ENCODE results near the gene ROR1.

ROR1 gene

DNA sequence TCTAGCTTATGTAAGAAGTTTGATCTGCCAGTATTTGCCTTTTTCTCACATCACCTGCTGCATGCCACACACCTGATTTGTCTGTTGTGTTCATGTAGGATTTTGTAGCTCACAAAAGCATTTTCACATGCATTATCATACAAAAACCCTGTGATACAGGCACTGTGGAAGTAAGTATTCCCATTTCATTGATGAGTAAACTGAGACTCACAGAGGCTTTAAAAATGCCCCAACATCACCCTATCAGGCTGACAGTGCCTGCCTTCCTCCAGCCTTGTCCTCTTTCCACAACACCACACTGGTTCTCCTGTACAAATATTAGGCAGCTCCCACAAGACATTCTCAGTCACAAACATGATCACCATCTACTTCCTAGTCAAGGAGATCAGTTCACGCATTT is 343.7 kb downstream of the ROR1 start:
- no peak for DNase-seq

DNA sequence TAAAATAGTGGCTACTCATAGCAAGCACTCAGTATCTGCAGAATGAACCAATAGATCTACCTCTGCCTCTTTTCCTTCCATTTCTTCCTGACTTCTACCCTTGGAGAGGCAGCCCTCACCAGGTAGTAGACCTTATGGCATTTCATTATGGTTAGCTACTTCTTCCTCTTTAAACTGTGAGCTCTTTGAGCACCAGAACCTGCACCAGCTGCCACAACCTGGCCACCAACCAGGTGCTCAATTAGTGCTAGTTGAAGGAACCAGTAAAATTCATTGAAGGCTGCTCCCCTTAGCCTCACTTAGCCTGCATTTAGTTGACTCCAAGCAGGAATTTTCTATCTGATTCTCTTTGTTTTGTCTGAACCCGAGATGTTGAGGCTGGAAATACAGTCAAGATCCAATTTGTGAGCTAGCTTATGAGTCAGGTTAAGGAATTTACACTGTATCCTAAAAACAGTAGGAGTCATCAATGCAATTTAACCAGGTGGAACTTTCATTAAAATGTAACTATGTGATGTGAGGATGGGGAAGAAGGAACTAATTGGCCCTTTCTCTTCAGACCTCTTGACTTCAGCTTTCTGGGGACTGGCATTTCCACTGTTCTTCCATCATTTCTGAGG is 348.1 kb downstream of the ROR1 start:
- DNase-seq, result no peak

GRCh38 chr1:64122588-64122987 is 348.8 kb downstream of the ROR1 start:
- no peak for DNase-seq

DNA sequence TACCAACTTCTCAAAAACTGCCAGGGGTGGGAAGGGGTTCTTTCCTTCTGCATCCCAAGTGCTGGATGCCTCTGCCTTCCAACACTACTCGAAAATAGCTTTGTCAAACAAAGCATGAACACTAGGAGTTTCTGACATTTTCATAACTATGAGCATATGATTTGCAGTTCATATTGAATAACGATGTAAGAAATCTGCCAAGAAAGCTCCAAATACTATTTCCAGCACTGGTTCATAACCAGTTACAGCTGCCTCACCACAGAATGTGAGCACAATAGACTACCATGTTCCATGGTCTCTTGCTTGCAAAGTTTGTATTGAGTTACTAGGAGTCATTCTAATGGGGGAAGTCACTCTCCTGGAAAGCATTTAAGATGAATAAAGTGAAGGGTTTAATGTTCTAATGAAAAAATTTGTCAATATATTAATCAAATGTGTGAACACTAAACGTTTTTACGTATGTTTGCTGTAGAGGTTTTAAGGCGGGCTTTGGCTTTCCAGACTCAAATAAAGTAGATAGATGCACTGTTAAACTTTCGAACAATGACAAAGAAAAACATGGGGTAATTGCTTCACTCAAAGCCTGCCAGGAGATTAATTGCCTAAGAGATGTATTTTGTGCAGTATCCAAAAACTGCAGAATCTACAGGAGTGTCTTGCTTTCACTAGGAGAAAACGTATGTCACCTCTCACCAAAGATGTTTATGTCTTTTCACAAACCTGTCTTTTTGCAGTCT is 351.1 kb downstream of the ROR1 start:
- DNase-seq, result no peak

- DNase-seq, result no peak
These were observed 352.8 kb downstream of the ROR1 start for GRCh38 chr1:64126581-64126980.

DNA sequence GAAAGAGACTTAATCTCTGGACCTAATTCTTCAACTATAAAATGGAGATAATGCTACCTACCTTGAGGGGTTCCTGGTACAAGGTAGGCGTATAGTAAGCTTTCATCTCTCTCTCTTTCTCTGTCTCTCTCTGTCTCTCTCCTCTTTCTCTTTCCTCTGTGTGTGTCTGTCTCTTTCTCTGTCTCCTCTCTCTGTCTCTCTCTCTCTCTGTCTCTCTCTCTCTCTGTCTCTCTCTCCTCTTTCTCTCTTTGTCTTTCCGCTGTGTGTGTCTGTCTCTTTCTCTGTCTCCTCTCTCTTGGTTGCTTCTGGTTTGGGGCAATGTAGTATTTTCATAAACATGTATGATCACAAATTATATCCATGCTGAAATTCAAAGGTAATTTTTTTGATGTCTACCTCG is 353.5 kb downstream of the ROR1 start:
- DNase-seq, result no peak

GRCh38 chr1:64129701-64130100 is 355.9 kb downstream of the ROR1 start:
- no peak for DNase-seq

- DNase-seq, result no peak
These were observed 357.3 kb downstream of the ROR1 start for GRCh38 chr1:64131155-64131554.

DNA sequence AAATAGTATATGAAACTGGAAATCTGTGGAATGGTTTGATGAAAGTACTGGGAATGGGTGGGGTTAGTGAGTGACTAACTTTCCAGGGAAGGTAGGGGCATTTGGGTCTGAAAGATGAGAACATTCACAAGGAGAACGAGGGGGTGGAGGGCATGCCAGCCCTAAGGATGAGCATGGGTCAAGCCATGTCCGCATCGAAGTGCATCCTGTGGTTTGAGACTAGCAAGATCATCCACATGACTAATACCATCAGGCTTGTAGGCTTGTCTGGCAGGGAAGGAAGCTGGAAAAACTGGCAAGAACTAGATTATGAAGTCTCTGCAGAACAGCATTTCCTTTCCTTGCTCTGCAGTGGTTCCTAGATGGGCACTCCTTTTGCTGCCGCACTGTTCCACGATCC is 359.2 kb downstream of the ROR1 start:
- no peak for DNase-seq

- DNase-seq, result no peak
These were observed 361.8 kb downstream of the ROR1 start for GRCh38 chr1:64135462-64136223.

GRCh38 chr1:64136296-64136695 is 362.5 kb downstream of the ROR1 start:
- no peak for DNase-seq

- peak; percentile 64 for DNase-seq
These were observed 363.1 kb downstream of the ROR1 start for GRCh38 chr1:64136752-64137411.

DNA sequence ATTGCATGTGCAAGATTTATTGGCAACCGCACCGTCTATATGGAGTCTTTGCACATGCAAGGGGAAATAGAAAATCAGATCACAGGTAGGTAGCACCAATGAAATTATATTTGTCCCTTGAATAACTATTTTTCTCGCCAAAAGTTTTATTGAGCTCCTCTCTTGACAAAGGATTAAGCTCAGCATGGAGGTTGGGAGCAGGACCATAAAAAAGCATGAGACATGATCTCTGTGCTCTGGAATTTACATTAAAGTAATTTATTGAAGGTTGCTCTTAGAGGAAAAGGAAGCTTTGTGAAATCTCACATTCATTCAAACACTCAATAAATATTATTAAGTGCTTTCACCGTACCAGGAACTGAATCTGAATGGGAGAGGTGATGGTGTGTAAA is 363.6 kb downstream of the ROR1 start:
- no peak for DNase-seq

GRCh38 chr1:64139877-64140276 is 366.1 kb downstream of the ROR1 start:
- DNase-seq, result no peak

- no peak for DNase-seq
These were observed 366.8 kb downstream of the ROR1 start for GRCh38 chr1:64140596-64140995.

GRCh38 chr1:64147045-64147724 is 373.4 kb downstream of the ROR1 start:
- DNase-seq, result no peak

- no peak for DNase-seq
These were observed 373.9 kb downstream of the ROR1 start for GRCh38 chr1:64147759-64148158.

DNA sequence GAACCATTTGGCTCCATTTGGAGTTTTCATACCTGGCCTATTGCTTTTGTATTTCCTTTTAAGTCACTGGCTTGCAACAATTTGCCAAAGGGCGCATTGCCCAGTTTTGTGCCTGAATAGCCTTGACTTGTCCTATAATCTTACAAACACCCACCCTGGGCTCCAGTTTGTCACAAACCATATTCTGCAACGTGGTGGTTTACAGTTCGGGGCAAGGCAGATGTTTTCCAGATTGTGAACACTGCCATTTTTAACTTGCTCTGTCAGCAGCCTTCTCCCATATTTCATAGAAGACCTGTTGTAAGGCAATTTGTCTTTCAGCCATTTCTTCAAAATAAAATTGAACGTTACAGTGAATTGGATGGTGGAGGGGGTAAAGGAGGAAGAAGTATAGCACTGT is 376.4 kb downstream of the ROR1 start:
- DNase-seq, result no peak

GRCh38 chr1:64150729-64151230 is 377.0 kb downstream of the ROR1 start:
- DNase-seq, result no peak

DNA sequence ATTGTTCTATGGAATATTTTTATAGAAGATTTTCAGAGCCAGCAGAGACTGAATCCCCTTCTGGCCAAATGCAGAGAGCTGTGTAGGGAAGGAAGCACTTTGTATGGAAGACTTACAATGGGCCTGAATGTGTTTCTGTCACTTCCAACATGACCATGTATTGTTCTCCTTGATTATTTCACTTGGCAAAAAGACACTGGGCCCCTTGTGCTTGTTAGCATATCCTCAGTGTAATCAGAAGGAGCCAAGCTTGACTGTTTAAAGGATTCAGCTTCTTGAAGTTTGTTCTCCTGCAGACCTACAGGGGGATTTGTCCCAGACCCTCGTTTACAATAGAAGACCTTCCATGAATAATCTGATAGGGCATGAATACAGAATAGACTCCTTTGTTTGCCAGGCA is 381.5 kb downstream of the ROR1 start:
- DNase-seq, result no peak

- no peak for DNase-seq
These were observed 387.6 kb downstream of the ROR1 start for GRCh38 chr1:64161357-64161941.

DNA sequence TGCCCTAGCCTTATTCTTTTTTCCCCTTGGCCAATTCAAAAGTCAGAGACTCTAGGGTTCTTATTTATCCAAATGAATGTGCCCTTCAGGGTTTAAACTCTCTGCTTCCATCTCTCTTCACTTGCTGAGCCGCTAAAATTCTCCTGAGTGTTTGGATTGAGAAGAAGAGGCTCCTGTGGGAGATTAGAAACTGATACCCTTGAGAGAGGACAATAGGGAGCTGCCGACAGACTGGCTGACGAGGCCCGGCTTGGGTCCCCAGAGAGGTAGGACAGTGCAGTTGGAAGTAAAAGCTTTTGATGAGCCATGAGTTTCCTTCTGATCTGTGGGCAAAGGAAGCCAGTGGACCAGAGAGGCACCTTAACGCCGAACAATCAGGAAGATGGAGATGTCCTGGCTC is 388.3 kb downstream of the ROR1 start:
- no peak for DNase-seq
